Lung (tissue), 12 donors: ENCODE results near the gene RAB21. TPM values are rescaled to one million over a fixed set of nuclear protein-coding genes. Genes with fewer than 3 reads are reported as not detected.

Source experiments
- ATAC-seq: fragments of 200-7000 bp; cut with Tn5 transposase; one replicate; pipeline ENCODE4 v1.9.1; 2020; ENCODE audit warnings: moderate number of reproducible peaks; ENCODE audit not compliant: insufficient read depth, low FRiP score
- DNase-seq, 3 donors: peaks; one replicate each; pipeline ENCODE4 v3.0.0-alpha.2; 2013 to 2017
- H3K27ac ChIP-seq, 2 donors: one replicate each; pipeline ENCODE4 v1.5.1; 2013; ENCODE audit warnings: mild to moderate bottlenecking in 2 of 2, moderate library complexity in 2 of 2, control low read depth in 1 of 2, inconsistent platforms in 1 of 2, low read depth in 1 of 2, low read length in 1 of 2
- H3K27me3 ChIP-seq, 3 donors: one replicate each; pipeline ENCODE4 v1.5.1; 2013; ENCODE audit warnings: low read length in 2 of 3; ENCODE audit not compliant: control insufficient read depth in 3 of 3, insufficient read depth in 3 of 3
- H3K36me3 ChIP-seq, 4 donors: one replicate each; pipeline ENCODE4 v1.5.1; 2013; ENCODE audit warnings: low read length in 4 of 4, mild to moderate bottlenecking in 1 of 4, moderate library complexity in 1 of 4; ENCODE audit not compliant: control insufficient read depth in 4 of 4, insufficient read depth in 4 of 4
- H3K4me1 ChIP-seq, 5 donors: one replicate each; pipeline ENCODE4 v1.5.1; 2013; ENCODE audit warnings: low read length in 5 of 5, mild to moderate bottlenecking in 2 of 5, moderate library complexity in 1 of 5; ENCODE audit not compliant: control insufficient read depth in 5 of 5, insufficient read depth in 5 of 5
- H3K4me3 ChIP-seq: one replicate; pipeline ENCODE4 v1.5.1; 2013; ENCODE audit warnings: mild to moderate bottlenecking, control low read depth, moderate library complexity
- H3K9ac ChIP-seq, 2 donors: one replicate each; pipeline ENCODE4 v1.5.1; 2013; ENCODE audit warnings: low read length in 2 of 2, control low read depth in 1 of 2; ENCODE audit not compliant: insufficient read depth in 1 of 2
- H3K9me3 ChIP-seq, 4 donors: one replicate each; pipeline ENCODE4 v1.5.1; 2013; ENCODE audit warnings: low read length in 3 of 4, mild to moderate bottlenecking in 1 of 4, moderate library complexity in 1 of 4; ENCODE audit not compliant: control insufficient read depth in 4 of 4, insufficient read depth in 3 of 4
- CTCF ChIP-seq: IDR thresholded peaks from 2 replicates; pipeline ENCODE4 v1.5.1; 2012; ENCODE audit warnings: mild to moderate bottlenecking; ENCODE audit errors: control extremely low read depth, extremely low read depth
- WGBS, 2 donors: extraction: QIAGEN DNeasy Blood & Tissue Kit; methylation state at CpG; one replicate each; pipeline ENCODE4 v1.1.7; 2013; 5-methylcytosine and 5-hydroxymethylcytosine counted together
- polyA plus RNA-seq, 2 donors: library from polyadenylated mRNA; stranded (reverse); fragments of 200-250 nt; gene quantifications; one replicate each; pipeline ENCODE4 v1.2.1, GENCODE V29; 2013
- total RNA-seq, 2 donors: library from RNA; depleted of rRNA in 1 of 2; stranded (reverse); fragments of >200 nt in 1 of 2; gene quantifications; one replicate each; pipeline ENCODE4 v1.2.1, GENCODE V29; 2014 to 2021
- donor health status: control.
- donor health status: control.
- donor health status: Bipolar disorder and iron deficiency.
- donor health status: healthy.
- donor health status: DM: yes; HTN: yes; CAD: no.

RAB21 gene
- total and polyA plus RNA-seq, 4 donors = 11.8 to 58.5 (median 50.7) TPM

- TF ChIP-seq CTCF = no peak
- DNase-seq (no peak), ATAC-seq (no peak)
- no peaks in the 10 kb centered on the region for H3K27me3 ChIP-seq
- 91 to 94% methylated on average over 7 of the region's 7 CpGs for WGBS, 2 donors
- H3K27ac ChIP-seq = no peak overlapping the region
- H3K4me3 ChIP-seq = no peak overlapping the region
- H3K36me3 ChIP-seq = peaks cover 0 to 2% (median 0%) of the 10 kb centered on the region in 4 donors
- peaks cover 0 to 2% (median 0%) of the 10 kb centered on the region in 5 donors for H3K4me1 ChIP-seq
- H3K9me3 ChIP-seq = peaks cover 0 to 4% (median 0%) of the 10 kb centered on the region in 4 donors
- no peak overlapping the region for H3K9ac ChIP-seq
These were observed 44.2 kb upstream of the RAB21 start for GRCh38 chr12:71710276-71711125.

GRCh38 chr12:71718611-71719010 lies 36.1 kb upstream of the RAB21 start:
- H3K4me1 ChIP-seq = no peaks in the 10 kb centered on the region
- DNase-seq (no peak), ATAC-seq (no peak)
- H3K27ac ChIP-seq = no peak overlapping the region
- H3K4me3 ChIP-seq = no peak overlapping the region
- H3K9me3 ChIP-seq = no peaks in the 10 kb centered on the region
- H3K9ac ChIP-seq = no peak overlapping the region
- no peaks in the 10 kb centered on the region for H3K36me3 ChIP-seq
- no peak for TF ChIP-seq CTCF
- no peaks in the 10 kb centered on the region for H3K27me3 ChIP-seq

- DNase-seq = no peak
- 84 to 94% methylated on average over 5 of the region's 5 CpGs for WGBS, 2 donors
- no peak for TF ChIP-seq CTCF
- H3K9me3 ChIP-seq = no peaks in the 10 kb centered on the region
- H3K4me1 ChIP-seq = no peaks in the 10 kb centered on the region
- no peak overlapping the region for H3K27ac ChIP-seq
- no peaks in the 10 kb centered on the region for H3K36me3 ChIP-seq
- no peak overlapping the region for H3K9ac ChIP-seq
- ATAC-seq = peak; percentile 41
- no peaks in the 10 kb centered on the region for H3K27me3 ChIP-seq
- no peak overlapping the region for H3K4me3 ChIP-seq
These were observed 34.9 kb upstream of the RAB21 start for GRCh38 chr12:71719647-71720370.
